ENCODE measurements around the gene C2CD2. TPM values are rescaled to one million over a fixed set of nuclear protein-coding genes. Genes with fewer than 3 reads are reported as not detected.

C2CD2 gene
- total RNA-seq, 3 donors from 2014 or later: 37.0 to 73.8 (median 41.6) TPM

GRCh38 chr21:41989698-41990097 lies 35.9 kb upstream of the C2CD2 start:
- DNase-seq (ENCODE audit: low spot score in 2 of 2): no peak
- no peak overlapping the region for H3K27ac ChIP-seq
- no peaks in the 10 kb centered on the region for H3K9me3 ChIP-seq
- intact Hi-C loops (cut with DNase I; ENCODE audit: low total_unique reads): loop anchor here (5.0 kb wide), 1 partner anchor 443 kb away; no protein-coding TSS in a partner anchor
- H3K4me1 ChIP-seq: peaks cover 0 to 5% of the 10 kb centered on the region in 2 donors
- no peak for TF ChIP-seq CTCF (IDR thresholded peaks at IDR 0.05)
- TF ChIP-seq POLR2A (IDR thresholded peaks at IDR 0.05): no peak
- no peak for TF ChIP-seq POLR2AphosphoS5 (IDR thresholded peaks at IDR 0.05)
- H3K27me3 ChIP-seq: no peaks in the 10 kb centered on the region
- no peaks in the 10 kb centered on the region for H3K36me3 ChIP-seq
- H3K4me3 ChIP-seq: no peak overlapping the region

GRCh38 chr21:41987310-41987709 lies 33.5 kb upstream of the C2CD2 start:
- Histone ChIP-seq H3K9me3 (no peaks in the 10 kb centered on the region), H3K4me3 (no peak overlapping the region), H3K27ac (no peak overlapping the region), H3K4me1 (peaks cover 0 to 5% of the 10 kb centered on the region in 2 donors), H3K27me3 (no peaks in the 10 kb centered on the region), H3K36me3 (no peaks in the 10 kb centered on the region)
- TF ChIP-seq POLR2AphosphoS5 (IDR thresholded peaks at IDR 0.05): no peak
- TF ChIP-seq POLR2A (IDR thresholded peaks at IDR 0.05): no peak
- no peak for TF ChIP-seq CTCF (IDR thresholded peaks at IDR 0.05)
- intact Hi-C loops (cut with DNase I; ENCODE audit: low total_unique reads): loop anchor here (5.0 kb wide), 1 partner anchor 445 kb away; no protein-coding TSS in a partner anchor
- DNase-seq (ENCODE audit: low spot score in 2 of 2): no peak

GRCh38 chr21:41985662-41986416 lies 32.0 kb upstream of the C2CD2 start:
- Histone ChIP-seq H3K4me1 (peaks cover 0 to 5% of the 10 kb centered on the region in 2 donors), H3K27me3 (no peaks in the 10 kb centered on the region), H3K36me3 (no peaks in the 10 kb centered on the region), H3K4me3 (no peak overlapping the region), H3K27ac (no peak overlapping the region), H3K9me3 (no peaks in the 10 kb centered on the region)
- DNase-seq (ENCODE audit: low spot score in 2 of 2): no peak
- intact Hi-C loops (cut with DNase I; ENCODE audit: low total_unique reads): loop anchor here (5.0 kb wide), 1 partner anchor 446 kb away; no protein-coding TSS in a partner anchor
- no peak for TF ChIP-seq CTCF (IDR thresholded peaks at IDR 0.05)
- TF ChIP-seq POLR2AphosphoS5 (IDR thresholded peaks at IDR 0.05): no peak
- TF ChIP-seq POLR2A (IDR thresholded peaks at IDR 0.05): no peak

- Histone ChIP-seq H3K4me1 (peaks cover 0 to 5% of the 10 kb centered on the region in 2 donors), H3K27ac (no peak overlapping the region), H3K27me3 (no peaks in the 10 kb centered on the region), H3K4me3 (no peak overlapping the region), H3K36me3 (no peaks in the 10 kb centered on the region), H3K9me3 (no peaks in the 10 kb centered on the region)
- DNase-seq (ENCODE audit: low spot score in 2 of 2): no peak
- TF ChIP-seq CTCF (IDR thresholded peaks at IDR 0.05) (no peak), POLR2A (IDR thresholded peaks at IDR 0.05) (no peak), POLR2AphosphoS5 (IDR thresholded peaks at IDR 0.05) (no peak)
- intact Hi-C loops (cut with DNase I; ENCODE audit: low total_unique reads): no loop called here
Observed at GRCh38 chr21:41983229-41983628, 29.4 kb upstream of the C2CD2 start.

- intact Hi-C loops (cut with DNase I; ENCODE audit: low total_unique reads): no loop called here
- Histone ChIP-seq H3K4me1 (peaks cover 0 to 5% of the 10 kb centered on the region in 2 donors), H3K9me3 (no peaks in the 10 kb centered on the region), H3K27ac (no peak overlapping the region), H3K27me3 (no peaks in the 10 kb centered on the region), H3K4me3 (no peak overlapping the region), H3K36me3 (no peaks in the 10 kb centered on the region)
- peak in 1 of 2 donors; percentile 24 for DNase-seq (ENCODE audit: low spot score in 2 of 2)
- no peak for TF ChIP-seq POLR2AphosphoS5 (IDR thresholded peaks at IDR 0.05)
- no peak for TF ChIP-seq POLR2A (IDR thresholded peaks at IDR 0.05)
- no peak for TF ChIP-seq CTCF (IDR thresholded peaks at IDR 0.05)
Observed at GRCh38 chr21:41980561-41980960, 26.7 kb upstream of the C2CD2 start.

Data from breast epithelium (tissue), 4 donors.